ENCODE results near the gene KRTAP10-6.
"Not testable (repeated sequence)": the region's sequence is repeated elsewhere in the genome, so short reads cannot be mapped to it uniquely, and the experiment has no call there.

Gene KRTAP10-6

DNA sequence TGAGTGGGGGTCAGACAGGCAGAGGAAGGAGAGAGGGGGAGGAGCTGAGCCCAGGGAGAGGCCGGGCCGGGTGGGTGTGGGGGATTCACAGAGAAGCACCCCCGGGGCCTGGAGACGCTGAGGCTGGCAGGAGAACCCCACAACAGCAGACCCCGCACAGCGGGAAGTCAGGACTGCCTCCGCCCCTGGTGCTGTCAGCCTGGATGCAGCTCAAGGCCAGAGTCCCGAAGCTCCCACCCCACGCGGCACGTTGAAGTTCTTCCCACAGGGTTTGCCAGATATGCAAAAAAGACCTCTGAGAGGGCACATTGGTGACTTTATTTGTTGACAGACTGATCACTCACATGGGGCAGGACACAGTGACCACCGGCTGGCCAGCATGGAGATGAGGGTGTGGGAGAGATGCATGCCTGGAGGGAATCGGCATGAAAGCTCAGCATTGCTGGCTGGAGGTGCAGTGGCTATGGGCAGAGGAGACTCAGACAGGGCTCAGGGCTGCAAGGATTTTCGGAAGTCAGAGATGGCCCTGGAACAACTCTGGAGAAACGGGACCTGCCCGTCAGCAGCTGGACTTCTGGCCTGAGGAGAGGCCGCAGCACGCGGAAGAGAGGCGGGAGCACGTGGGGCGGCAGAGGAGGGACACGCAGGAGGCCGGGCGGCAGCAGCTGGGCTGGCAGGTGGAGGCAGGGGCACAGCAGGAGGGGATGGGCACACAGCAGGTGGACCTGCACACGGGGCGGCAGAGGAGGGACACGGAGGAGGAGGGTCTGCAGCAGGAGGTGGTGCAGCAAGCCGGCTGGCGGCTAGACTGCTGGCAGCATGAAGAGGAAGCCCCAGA is 34.6 kb downstream of the KRTAP10-6 start:
- no peak for DNase-seq (ENCODE audit: low read depth)

DNA sequence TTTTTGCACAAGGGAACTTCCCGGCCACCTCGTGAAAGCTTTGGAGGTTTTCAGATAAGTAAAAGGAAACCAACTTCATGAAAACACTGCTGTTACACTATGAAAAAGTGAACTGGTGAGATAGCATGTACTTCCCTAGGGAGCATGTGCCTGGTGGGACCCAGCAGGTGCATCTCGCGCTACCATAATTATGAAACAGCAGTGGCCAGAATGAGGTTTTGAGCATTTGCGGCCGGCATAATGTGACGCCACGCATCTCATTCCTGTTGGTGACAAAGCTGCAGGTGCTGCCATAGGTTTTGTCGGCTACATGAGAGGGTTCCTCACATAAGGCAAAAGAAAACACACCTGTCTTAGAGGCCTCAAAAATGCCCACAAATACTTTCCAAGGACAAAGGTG is 35.4 kb downstream of the KRTAP10-6 start:
- DNase-seq (ENCODE audit: low read depth): no peak

DNA sequence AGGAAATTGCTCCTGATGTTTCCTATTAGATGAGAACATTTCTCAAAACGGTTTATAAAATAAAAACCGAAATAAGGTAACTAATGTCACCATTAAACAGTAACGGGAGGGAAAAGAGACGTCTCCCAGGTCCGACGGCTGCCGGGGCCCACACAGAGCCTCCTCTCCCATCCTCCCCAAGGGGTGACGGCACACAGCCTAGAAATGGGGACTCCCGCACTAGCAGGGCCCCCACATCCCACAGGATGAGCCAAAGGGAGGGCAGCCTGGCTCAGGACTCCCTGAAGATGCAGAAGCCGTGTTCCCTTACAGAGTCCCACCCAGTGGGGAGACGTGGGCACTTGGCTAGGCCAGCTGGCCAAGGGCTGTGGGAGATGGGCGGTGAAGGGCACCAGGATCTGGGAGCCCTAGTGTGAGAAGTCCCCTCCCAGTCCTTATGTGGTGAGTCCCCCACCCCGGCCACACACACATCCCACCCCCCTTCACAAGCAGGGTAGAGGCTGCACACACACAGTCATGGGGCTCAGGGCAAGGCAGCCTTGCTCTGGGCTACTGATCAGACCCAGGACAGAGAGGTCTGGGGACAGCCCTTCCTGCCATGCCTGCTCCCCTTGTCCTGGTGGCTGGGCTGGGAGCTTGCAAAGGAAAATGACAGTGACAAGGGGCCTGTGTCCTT is 37.0 kb downstream of the KRTAP10-6 start:
- no peak for DNase-seq (ENCODE audit: low read depth)

DNA sequence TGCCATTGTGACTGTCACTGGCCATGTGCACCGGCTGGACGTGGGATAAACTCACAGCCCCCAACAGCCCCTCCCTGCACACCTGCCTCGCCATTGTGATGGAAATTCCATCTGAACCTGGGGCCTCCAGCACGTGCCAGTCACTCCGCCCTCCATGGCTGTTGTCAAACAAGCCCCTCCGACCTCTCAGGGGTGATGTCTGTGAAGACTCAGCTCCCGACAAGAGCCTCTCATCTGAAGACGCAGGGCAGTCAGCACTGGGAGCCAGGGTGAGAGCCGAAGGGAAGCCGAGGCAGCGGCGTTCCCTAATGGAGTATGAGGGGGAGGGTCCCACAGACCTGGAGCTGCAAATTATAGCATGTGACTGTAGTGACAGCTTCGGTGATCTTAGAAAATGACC is 39.6 kb downstream of the KRTAP10-6 start:
- DNase-seq (ENCODE audit: low read depth): no peak

DNA sequence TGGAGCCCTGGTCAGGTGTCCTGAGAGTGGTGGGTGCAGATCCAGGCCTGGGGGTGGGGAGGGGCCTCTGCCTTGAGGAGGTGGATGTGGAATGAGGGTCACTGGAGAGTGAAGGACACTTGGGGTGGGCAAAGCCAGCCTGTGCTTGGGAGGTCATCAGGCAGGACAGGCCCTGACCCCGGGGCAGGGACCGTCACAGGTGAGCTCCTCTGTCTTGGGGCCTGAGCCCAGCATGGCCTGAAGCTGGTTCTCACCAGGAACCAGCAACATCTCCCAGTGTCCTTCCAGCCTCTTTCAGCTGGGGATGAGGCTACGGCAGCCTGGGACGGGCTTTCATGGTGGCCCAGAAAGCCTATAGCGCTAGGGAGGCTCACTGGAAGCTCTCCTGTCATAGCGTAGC is 40.2 kb downstream of the KRTAP10-6 start:
- no peak for DNase-seq (ENCODE audit: low read depth)

DNA sequence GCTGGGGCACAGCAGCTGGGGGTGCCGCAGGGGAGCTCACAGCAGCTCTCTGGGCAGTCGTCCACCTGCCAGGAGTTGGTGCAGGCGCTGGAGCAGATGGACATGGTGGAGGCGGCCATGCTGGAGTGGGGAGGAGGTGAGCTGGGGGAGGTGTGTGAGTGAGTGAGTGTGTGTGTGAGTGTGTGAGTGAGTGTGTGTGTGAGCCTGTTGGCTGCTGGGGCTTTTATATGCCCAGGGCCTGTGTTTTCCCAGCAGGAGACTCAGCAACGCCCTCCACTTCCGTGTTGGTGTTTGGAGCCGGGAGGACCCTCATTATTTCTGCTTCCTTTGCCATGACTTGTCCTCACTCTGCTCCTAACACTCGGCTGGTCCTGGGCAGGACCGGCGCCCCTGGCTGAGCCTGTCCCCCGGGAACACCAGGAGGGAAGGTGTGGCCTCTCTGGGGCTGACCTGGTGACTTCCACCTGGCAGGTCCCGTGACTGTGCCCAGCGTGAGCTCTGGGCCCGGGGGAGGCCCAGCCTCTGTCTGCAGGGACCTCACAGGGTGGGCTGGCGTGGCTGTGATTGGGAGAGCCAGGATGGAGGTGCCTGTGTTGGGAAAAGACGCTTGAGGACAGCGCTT is 40.9 kb downstream of the KRTAP10-6 start, which contains the start of gene KRTAP10-2:
KRTAP10-2 (minus strand) TSS at position 166 of the 622 bp plus-strand sequence; CDS start at position 119, 47 bp downstream.
- DNase-seq (ENCODE audit: low read depth): no peak

DNA sequence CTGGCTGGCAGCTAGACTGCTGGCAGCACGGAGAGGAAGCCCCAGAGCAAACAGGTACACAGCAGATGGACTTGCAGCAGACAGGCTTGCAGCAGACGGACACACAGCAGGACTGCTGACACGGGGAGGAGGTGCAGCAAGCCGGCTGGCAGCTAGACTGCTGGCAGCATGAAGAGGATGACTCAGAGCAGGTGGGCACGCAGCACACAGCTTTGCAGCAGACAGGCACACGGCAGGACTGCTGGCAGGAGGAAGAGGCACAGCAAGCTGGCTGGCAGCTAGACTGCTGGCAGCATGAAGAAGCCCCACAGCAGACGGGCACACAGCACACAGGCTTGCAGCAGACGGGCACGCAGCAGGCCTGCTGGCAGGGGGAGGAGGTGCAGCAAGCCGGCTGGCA is 41.5 kb downstream of the KRTAP10-6 start:
- DNase-seq (ENCODE audit: low read depth): no peak

DNA sequence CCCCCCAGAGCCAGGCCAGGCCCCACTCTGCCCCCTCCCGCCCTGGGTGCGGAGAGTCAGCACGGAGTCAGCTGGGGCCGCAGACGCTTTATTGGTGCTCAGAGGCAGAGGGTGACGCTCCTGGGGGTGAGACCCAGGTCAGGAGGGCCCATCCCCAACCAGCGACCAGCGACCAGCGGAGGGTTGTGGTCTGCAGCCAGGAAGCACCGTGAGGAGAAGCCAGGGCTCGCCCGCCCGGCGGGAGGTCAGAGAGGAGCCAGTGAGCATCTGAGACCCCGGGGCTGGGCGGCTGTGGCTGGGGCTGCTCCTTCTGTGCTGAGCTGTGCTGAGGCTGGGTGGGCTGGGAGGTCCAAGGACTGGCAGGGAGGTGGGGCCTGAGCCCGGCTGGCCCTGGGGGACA is 42.0 kb downstream of the KRTAP10-6 start:
- not testable (repeated sequence) for DNase-seq (ENCODE audit: low read depth)

DNA sequence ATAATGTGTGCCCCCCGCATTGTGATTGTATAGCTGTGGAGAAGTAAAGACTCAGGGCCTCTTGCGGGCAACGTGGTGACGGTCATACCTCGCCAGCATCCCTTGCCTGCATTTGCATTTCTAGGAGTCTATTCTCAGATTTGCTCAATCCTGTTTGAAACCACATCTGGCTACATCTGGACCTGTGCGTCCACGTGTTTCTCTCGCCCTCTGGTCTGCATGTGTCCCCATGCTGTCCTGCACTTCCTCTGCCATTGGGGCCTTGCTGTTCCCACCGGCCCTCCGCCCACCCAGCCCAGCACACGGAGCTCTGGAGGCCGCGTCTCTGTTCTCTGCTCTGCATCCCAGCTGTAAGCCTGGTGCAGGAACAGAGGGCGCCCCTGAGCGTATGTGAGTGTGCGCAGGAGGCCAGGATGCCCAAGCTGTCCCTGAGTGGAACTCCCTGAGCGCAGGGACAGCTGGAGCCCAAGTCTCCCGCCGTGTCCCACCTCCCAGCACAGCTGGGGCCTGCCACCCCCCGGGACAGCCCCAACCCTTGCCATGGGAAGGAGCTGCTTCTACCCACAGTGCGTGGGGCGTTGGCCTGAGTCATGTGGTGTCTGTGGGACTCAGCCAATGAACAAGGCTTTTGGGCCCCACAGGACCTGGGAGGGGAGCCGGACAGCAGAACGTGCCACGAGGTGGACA is 42.6 kb downstream of the KRTAP10-6 start:
- DNase-seq (ENCODE audit: low read depth): no peak

DNA sequence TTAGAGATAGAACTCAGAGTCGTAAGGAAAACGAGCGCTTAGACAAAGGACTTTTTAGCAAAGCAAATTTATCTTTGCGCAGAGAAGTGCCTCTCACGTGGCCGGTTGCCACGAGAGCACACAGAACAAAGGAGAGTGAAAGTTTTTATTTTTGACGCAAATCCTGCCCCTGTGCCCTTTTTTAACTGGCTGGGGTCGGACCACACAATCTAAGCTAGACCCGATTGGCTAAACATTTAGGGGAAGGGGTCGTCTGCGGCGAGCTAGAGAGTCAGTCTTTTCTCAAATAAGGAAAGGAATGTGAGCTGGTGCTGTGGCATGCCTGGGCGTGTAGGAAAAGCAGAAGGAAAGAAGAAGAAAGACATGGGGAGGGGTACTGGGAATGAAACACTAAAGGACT is 43.4 kb downstream of the KRTAP10-6 start:
- no peak for DNase-seq (ENCODE audit: low read depth)

DNA sequence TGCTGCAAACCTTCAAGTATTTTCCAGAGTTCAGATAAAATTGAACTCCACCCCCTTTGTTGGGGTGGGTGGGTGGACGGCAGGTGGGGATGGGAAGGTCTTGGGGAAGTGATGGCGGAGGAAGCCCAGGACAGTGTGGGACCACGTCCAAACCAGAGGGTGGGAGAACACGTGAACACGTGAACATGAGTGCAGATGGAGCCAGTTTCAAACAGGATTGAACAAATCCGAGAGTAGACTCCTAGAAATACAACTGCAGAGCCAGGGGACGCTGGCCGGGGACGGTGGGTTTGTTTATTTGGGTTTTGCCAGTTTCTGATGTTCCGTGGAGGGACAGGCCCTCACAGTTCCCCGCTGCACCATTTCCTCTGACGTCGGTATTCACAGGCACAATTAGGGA is 43.9 kb downstream of the KRTAP10-6 start:
- DNase-seq (ENCODE audit: low read depth): no peak

DNA sequence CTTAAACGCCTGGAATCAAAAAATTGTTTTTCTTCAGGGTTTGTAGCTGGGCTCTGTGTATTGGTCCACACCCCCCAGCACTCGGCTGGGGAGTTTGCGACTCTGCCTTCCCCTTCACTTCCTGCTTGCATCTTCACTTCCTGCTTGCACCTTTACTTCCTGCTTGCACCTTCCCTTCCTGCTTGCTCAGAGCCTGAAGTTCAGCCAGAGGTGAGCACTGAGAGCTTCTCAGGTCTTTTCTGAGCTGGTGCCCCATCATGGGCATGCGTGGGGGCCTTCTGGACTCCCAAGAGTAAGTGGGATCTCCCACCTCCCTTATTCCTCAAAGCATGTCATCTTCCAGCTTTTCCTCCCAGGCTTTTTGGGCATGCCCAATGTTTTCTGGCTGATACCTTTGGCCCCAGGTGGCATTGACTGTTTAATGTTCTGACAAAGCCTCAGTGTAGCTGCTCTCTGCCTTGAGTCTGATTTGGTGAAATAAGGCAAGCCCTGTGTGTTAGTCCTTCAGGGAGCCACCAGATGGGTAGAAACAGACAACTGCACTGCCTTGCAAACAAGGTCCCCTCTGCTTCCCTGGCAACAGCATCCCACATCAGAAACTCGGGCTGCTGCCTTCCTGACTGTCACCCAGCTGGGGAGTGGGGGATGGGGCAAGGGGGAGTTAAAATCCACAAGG is 44.5 kb downstream of the KRTAP10-6 start:
- DNase-seq (ENCODE audit: low read depth): no peak

DNA sequence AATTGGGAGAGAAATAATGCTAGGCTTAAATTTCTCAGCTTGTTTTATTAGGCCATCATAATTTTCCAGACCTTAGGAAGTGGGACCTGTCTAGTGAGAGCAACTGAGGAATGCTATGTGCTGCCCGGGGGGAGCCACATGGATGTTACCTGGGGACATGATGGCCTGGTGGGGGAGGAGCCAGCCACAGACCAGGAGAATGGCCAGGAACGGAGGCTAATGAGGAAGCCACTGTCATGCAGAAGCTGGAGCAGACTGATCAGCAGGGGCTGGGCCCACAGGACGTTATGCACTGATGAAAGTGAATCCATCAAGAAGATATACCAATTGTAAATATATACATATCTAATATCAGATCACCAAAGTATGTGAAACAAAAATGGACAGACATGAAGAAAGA is 47.7 kb downstream of the KRTAP10-6 start:
- no peak for DNase-seq (ENCODE audit: low read depth)

DNA sequence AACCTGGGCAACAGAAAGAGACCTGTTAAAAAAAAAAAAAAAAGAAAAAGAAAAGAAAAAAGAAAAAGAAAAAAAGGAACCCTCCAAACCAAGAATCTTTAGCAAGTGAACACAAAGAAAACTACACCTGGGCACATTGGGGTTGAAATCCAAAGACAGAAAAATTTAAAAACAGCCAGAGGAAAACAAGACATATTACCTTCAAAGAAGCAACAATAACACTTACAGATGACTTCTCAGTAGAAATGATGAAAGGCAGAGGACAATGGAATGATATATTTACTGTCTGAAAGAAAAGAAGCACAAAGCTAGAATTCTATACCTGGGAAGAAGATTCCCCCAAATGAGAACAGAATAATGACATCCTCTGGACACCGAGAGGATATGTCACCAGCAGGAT is 49.6 kb downstream of the KRTAP10-6 start:
- DNase-seq (ENCODE audit: low read depth): no peak

Data from activated T-cell treated with anti-CD3 and anti-CD28 coated beads for 48 hours (primary cell).